GM06990 (cell line): ENCODE data around the gene SRGAP3.

ENCODE experiments used
- DNase-seq: peaks from one replicate; pipeline ENCODE4 v3.0.0-alpha.2; 2011; ENCODE audit not compliant: insufficient read length; ENCODE audit errors: extremely low read depth
- H3K27me3 ChIP-seq: replicated peaks from 2 replicates; pipeline ENCODE4 v1.6.0; 2011; ENCODE audit warnings: low read length; ENCODE audit not compliant: control insufficient read depth, insufficient read depth
- H3K36me3 ChIP-seq: 2 replicates; pipeline ENCODE4 v1.5.1; 2011; ENCODE audit warnings: low read length; ENCODE audit not compliant: control insufficient read depth, insufficient read depth
- H3K4me3 ChIP-seq: replicated peaks from 2 replicates; pipeline ENCODE4 v1.5.1; 2011; ENCODE audit warnings: low read depth, mild to moderate bottlenecking, control low read depth, low read length
- TF ChIP-seq, protein P1 (sequence below): IDR thresholded peaks from 2 replicates; pipeline ENCODE4 v1.5.1; 2011; ENCODE audit warnings: low read length, control low read depth, mild to moderate bottlenecking, inconsistent platforms; ENCODE audit not compliant: insufficient read depth, poor library complexity, severe bottlenecking

SRGAP3 gene

DNA sequence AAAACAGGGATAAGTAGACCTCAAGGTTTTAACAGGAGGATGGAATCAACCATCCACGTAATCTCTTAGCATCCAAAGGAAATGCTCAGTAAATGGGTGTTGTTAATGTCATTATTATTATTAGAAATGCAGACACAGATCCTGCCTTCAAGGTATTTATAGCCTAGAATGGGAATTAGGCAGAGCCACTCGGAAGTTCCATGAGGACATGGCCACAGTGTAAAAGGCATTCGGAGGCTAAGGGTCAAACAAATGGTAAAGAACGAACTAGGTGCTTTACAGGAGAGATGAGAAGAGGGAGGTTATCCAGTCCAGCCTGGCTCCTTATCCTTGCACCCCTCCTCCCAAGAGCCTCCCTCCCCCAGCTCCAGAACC, 65.0 kb downstream of the SRGAP3 start:
- Histone ChIP-seq H3K27me3 (no peaks in the 10 kb centered on the region), H3K36me3 (no peaks in the 10 kb centered on the region), H3K4me3 (no peak overlapping the region)
- TF ChIP-seq, protein P1, sequence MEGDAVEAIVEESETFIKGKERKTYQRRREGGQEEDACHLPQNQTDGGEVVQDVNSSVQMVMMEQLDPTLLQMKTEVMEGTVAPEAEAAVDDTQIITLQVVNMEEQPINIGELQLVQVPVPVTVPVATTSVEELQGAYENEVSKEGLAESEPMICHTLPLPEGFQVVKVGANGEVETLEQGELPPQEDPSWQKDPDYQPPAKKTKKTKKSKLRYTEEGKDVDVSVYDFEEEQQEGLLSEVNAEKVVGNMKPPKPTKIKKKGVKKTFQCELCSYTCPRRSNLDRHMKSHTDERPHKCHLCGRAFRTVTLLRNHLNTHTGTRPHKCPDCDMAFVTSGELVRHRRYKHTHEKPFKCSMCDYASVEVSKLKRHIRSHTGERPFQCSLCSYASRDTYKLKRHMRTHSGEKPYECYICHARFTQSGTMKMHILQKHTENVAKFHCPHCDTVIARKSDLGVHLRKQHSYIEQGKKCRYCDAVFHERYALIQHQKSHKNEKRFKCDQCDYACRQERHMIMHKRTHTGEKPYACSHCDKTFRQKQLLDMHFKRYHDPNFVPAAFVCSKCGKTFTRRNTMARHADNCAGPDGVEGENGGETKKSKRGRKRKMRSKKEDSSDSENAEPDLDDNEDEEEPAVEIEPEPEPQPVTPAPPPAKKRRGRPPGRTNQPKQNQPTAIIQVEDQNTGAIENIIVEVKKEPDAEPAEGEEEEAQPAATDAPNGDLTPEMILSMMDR: no peak
- no peak for DNase-seq

DNA sequence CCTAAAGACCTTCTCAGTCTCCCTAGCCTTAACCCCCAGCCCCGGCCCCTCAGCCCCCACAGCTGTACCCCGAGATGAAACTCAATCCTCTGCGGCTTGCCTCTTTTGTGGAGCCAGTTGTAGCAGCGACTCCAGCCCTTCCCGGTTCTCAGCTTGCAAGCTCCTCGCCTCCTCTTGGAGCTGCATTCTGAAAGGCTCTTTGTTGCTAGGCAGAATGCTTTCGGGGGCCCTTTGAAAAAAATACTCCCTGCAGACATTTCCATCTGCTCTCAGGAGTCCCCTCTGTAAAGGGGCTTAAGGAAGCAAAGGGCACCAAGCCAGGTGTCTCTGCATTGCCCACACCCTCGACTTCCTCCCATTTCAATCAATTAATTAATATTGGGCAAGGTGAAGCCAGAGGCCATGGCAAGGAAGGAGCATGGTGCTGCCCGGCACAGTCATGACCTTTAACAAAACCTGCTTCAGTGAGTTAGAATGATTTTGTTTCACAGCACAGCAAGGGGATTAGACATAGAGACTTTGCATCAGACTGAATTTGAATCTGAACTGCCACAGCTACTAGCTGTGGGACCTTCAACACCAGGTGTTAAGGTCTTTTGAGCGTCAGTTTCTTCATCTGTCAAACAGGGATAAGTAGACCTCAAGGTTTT, 65.5 kb downstream of the SRGAP3 start:
- no peaks in the 10 kb centered on the region for H3K36me3 ChIP-seq
- no peak for DNase-seq
- H3K4me3 ChIP-seq: no peak overlapping the region
- TF ChIP-seq, protein P1: no peak
- H3K27me3 ChIP-seq: no peaks in the 10 kb centered on the region

DNA sequence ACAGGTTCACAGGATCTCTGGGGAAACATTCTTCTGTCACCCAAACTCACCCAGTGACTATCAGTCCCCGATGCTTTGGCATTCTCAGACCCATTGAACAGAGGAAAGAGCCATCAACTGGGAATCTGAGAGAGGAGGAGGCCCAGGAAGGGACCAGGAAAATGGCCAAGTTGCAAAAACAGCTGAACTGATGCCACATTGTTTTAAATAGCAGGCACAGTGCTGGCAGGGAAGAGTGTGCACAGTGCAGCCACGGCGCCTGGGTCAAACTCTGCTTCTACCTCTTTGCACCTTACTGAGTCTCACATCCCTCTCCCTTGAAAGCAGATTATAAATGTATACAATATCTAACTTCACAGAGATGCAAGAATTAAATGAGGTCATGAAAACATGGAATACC, 66.4 kb downstream of the SRGAP3 start:
- Histone ChIP-seq H3K4me3 (no peak overlapping the region), H3K36me3 (no peaks in the 10 kb centered on the region), H3K27me3 (no peaks in the 10 kb centered on the region)
- DNase-seq: no peak
- TF ChIP-seq, protein P1: no peak

DNA sequence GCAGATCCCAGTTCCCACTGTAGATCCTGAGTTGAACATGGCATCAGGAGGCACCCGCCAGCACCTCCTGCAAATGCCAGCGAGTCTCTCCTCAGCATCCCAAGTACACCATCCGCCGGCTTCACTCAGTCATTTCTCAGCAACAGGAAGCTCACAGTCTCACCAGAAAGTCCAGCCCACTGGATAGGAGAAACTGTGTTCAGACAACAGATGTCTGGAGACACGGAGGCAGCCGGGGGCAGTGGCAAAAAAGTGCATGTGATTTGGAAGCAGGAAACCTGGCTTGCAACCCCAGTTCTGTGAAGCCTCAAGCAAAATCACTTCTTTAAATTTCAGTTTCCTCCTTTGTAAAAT, 68.7 kb downstream of the SRGAP3 start:
- Histone ChIP-seq H3K4me3 (no peak overlapping the region), H3K36me3 (no peaks in the 10 kb centered on the region), H3K27me3 (no peaks in the 10 kb centered on the region)
- TF ChIP-seq, protein P1: no peak
- DNase-seq: no peak

DNA sequence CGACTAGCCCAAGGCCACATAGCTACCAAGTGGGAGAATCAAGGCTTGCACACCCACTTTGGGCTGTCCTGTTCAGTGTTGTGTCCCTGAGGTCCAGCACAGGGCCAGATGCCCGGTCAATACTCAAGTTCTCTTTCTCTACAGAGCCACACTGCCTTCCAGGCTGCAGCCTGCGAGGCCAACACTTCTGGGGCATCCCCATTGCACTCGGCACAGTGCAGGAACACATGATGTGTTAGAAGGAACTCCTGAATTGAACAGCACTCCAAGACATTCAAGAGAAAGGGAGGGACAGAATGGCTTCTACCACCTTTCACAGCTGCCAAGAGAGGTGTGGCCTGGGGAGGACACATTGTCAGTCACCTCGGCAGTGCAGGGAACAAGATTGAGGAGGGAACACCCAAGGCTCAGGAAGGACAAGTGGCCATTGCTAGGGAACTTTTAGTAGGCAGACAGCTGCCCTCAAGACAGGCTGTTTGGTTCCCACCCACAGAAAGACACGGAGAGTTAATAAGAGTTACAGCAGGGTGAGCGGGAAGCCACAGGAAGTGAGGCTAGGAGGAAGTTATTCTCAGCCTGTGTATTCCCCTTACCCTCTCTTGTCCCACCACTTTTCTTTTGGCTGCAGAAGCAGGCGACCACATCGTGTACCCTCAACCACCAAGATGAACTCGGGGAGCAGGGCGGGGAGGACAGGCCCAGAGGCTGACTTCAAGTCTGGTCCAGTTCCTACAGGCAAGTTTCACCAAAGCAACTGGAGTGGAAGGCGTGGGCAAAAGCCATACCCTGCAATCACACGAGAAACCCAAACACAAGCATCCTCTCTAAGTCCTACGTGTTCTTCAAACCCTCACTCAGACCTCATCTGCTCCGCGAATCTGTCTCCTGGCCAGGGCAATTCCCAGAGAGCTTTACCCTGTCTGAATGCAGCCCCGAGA, 69.4 kb downstream of the SRGAP3 start:
- TF ChIP-seq, protein P1: no peak
- no peaks in the 10 kb centered on the region for H3K36me3 ChIP-seq
- peak; percentile 24 for DNase-seq
- no peaks in the 10 kb centered on the region for H3K27me3 ChIP-seq
- H3K4me3 ChIP-seq: no peak overlapping the region
